GM21723 (cell line): ENCODE results near the gene TLL2.

Experiments
- ATAC-seq: cut with Tn5 transposase; IDR thresholded peaks from one replicate; pipeline ENCODE4 v1.9.1; 2021; ENCODE audit warnings: mild to moderate bottlenecking, moderate library complexity; ENCODE audit not compliant: unreplicated experiment

TLL2 gene

DNA sequence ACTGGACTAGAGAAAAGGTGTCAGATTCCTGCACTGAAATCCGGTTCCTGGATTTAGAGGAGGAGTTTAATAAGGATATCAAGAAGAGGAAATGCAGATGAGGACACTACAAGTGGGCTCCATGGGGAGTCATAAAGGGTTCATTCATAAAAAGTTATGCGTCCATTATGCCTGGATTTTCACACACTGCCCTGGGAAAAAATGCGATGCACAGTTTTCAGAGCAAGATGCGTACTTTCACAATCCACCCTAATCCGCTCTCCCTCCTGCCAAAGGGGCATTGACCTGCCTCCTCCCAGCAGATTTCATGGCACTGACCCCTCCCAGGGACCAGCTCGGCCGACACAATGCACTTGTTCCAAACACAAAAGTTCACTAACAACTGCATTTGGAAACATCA lies 112.7 kb downstream of the TLL2 start:
- no peak for ATAC-seq

GRCh38 chr10:96400465-96400864 lies 113.3 kb downstream of the TLL2 start:
- no peak for ATAC-seq

DNA sequence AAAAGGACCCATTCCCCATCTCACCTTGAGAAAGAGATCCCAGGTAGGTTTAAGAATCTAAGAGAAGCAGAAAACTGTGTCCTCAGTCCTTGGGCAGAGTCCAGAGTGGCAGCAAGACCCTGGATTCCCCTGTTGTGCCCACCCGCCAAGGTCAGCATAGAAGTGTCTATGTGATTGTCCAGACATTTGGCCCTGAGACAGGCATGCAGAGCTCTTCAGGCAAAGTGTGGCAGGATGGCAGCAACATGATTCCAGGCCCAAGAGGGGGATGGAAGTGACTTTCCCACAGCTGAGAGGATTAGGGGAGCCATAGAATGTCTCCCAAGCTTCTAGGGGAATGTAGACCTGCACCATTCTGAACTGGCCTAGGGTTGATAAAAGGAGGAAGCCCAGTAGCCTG lies 115.8 kb downstream of the TLL2 start:
- ATAC-seq, result no peak

- no peak for ATAC-seq
These were observed 117.5 kb downstream of the TLL2 start for GRCh38 chr10:96395931-96396877.

- ATAC-seq, result no peak
These were observed 123.3 kb downstream of the TLL2 start for GRCh38 chr10:96390460-96390864.

GRCh38 chr10:96389785-96390184 lies 123.9 kb downstream of the TLL2 start:
- ATAC-seq, result no peak

DNA sequence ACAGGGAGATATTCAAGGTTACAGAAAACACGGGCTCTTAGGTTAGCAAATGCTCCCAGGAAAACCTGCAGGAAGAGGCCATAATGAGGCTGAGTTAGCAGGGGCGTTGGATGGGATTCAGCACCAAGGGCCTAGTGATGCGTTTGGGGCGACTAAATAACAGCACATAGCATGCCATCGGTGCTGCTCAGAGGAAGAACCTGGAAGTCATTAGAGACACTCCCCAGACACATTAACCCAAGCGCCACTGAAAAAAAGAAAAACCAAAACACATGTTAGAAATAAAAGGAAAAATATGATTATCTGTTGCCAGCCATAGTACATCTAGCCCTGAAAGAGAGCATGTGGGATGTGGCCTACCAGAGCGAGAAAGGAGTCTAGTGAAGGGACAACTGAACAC lies 126.1 kb downstream of the TLL2 start:
- no peak for ATAC-seq

DNA sequence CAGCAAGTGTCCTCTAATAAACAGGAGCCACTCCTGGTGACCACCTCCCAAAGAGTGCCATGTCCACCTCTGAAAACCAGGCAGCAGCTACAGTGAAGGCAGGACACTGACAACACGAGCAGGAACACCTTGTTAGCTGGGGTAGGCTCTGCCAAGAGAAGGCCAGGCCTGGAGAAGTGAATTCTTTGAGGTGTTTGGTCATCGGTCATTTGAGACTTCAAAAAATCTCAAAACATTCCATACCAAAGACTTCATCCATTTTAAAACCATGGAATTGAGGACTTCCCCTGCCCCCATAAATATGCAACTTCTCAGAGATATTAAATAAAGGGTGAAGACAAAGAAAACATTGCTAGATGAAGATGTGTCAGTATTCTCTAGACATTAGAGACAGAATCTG lies 126.6 kb downstream of the TLL2 start:
- ATAC-seq, result no peak

DNA sequence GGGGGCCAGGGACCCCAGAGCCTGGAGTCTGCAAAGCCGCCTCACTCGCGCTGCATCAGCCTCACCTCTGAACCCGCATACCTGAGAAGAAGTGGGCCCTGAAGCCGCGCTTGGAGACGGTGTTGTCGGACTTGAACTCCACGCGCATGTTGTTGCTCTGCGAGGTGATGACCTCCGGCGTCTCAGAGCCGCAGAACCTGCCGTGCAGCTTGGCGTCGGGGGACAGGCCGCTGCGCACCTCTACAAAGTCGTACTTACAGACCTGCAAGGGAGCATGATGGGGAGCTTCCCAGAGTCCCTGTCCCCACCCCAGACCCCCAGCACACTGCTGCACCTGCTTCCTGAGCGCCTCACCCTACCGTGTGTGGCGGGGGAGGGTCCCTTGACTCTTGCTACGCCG lies 129.2 kb downstream of the TLL2 start:
- ATAC-seq, result no peak

GRCh38 chr10:96380821-96381220 lies 132.9 kb downstream of the TLL2 start:
- no peak for ATAC-seq

- no peak for ATAC-seq
These were observed 134.0 kb downstream of the TLL2 start for GRCh38 chr10:96379758-96380157.

DNA sequence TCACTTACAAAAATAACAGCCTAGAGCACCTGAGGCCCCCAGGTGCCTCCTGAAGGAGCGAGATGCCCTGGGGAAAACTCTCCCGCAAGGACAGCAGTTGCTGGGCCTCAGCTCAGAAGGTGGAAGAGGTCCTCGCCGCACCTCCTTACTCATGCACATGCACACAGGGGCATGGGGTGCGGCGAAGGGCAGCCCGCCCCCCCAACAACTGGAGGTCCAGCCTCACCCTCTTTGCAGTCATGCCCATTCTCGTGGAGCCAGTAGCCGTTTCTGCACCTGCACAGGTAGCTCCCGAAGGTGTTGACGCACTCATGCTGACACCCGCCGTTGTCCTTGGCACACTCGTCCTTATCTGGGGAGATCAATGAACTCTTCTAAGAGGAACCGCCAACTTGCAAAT lies 135.0 kb downstream of the TLL2 start:
- no peak for ATAC-seq

DNA sequence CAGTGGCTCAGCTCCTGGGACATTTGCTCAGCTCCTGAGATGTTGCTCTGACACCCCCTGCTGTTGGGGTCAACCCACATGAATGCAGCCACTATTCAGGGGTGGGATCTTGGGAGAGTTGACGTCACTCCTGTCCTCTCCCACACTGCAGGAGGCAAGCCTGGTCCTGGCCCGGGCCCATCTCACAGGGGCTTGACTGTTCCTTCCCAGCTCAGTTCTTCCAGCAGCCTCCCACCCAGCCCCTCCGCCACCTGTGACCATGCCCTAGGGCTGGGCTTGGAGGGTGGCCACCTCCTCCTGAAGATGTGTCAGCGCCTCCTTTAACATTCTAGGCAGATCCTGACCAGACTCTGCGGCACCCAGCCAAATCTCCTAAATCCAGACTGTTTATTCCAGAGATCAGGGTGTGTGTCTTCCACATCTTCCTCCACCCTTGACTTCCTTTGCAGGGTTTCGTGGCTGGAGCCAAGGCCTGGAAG lies 135.9 kb downstream of the TLL2 start:
- no peak for ATAC-seq

GRCh38 chr10:96376483-96376882 lies 137.2 kb downstream of the TLL2 start:
- ATAC-seq, result peak; percentile 47

GRCh38 chr10:96374985-96375830 lies 138.5 kb downstream of the TLL2 start:
- peak; percentile 76 for ATAC-seq

GRCh38 chr10:96374639-96374984 lies 139.1 kb downstream of the TLL2 start:
- ATAC-seq, result no peak

DNA sequence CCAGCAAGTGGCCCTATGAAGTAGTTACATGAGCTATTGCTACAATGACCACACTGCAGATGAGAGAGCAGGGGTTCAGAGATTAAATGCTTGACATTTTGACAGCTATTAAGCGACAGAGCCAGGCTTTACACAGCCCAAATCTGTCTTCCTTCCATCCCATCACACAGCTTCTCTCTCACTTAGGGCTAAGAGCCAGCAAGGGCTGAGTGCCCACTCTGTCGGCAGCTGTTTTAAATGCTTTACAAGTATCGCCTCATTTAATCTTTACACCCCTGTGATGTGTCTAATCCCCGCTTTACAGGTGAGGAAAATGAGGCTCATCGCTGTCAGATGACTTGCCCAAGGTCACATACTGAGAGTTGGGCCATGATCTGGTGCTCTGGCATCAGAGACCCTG lies 139.7 kb downstream of the TLL2 start:
- no peak for ATAC-seq

DNA sequence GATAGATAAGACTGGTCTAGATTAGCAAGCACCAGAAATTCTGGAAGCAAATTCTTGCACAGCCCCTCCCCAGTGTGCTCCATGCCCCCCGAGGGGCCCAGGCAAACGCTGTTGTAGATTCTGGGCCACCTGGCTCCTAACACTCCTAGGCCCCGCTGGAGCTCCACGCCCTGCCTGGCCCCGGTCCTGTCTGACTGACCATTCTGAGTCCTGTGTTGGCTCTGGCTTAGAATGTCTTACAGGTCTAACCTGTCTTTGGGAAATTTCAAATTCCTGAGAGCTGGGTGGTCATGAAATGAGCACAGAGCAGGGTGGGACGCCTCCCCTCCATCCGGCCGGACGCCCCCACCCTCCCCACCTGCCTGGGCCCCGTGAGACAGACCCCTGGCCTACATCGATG lies 142.4 kb downstream of the TLL2 start:
- no peak for ATAC-seq

GRCh38 chr10:96370584-96371157 lies 143.1 kb downstream of the TLL2 start:
- ATAC-seq, result no peak

GRCh38 chr10:96369890-96370583 lies 143.7 kb downstream of the TLL2 start:
- ATAC-seq, result no peak

DNA sequence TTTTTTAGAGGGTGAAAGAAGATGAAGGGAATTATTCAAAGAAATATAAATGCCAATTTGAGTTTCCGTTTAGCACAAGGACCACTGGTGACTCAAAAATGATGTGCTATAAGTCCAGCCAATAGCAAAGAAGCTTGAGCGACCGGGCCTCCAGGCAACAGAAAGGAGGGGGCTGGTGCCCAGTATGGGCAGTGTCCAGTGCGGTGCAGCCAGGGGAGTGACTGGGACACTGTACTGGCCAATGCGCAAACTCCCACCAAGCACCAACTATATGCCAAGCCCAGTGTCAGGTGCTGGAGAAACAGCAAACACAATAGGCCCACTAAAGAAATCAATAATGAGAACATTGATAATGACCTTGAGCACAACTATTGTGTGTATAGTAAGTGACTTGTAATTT lies 144.8 kb downstream of the TLL2 start:
- no peak for ATAC-seq
